GM19455 (cell line): Measurements from ENCODE around the gene GPC6.

ENCODE experiments used
- ATAC-seq: cut with Tn5 transposase; IDR thresholded peaks from one replicate; pipeline ENCODE4 v1.9.1; 2021; ENCODE audit not compliant: unreplicated experiment

Gene GPC6

GRCh38 chr13:93268327-93269028 is 41.9 kb downstream of the GPC6 start:
- no peak for ATAC-seq

GRCh38 chr13:93270769-93271742 is 44.4 kb downstream of the GPC6 start:
- ATAC-seq: no peak

GRCh38 chr13:93279982-93280381 is 53.4 kb downstream of the GPC6 start:
- ATAC-seq: no peak

- ATAC-seq: no peak
Measured at GRCh38 chr13:93280688-93281087, 54.1 kb downstream of the GPC6 start.

GRCh38 chr13:93283255-93283654 is 56.6 kb downstream of the GPC6 start:
- ATAC-seq: no peak

GRCh38 chr13:93284064-93284463 is 57.5 kb downstream of the GPC6 start:
- no peak for ATAC-seq

- no peak for ATAC-seq
Measured at GRCh38 chr13:93286047-93286446, 59.4 kb downstream of the GPC6 start.

GRCh38 chr13:93289053-93289452 is 62.4 kb downstream of the GPC6 start:
- ATAC-seq: no peak

- ATAC-seq: no peak
Measured at GRCh38 chr13:93289842-93290241, 63.2 kb downstream of the GPC6 start.

- no peak for ATAC-seq
Measured at GRCh38 chr13:93290503-93290902, 63.9 kb downstream of the GPC6 start.

- no peak for ATAC-seq
Measured at GRCh38 chr13:93292366-93292765, 65.8 kb downstream of the GPC6 start.

- no peak for ATAC-seq
Measured at GRCh38 chr13:93293710-93294109, 67.1 kb downstream of the GPC6 start.

- no peak for ATAC-seq
Measured at GRCh38 chr13:93296584-93296983, 70.0 kb downstream of the GPC6 start.

GRCh38 chr13:93298713-93299112 is 72.1 kb downstream of the GPC6 start:
- ATAC-seq: no peak

GRCh38 chr13:93304134-93304533 is 77.5 kb downstream of the GPC6 start:
- no peak for ATAC-seq

GRCh38 chr13:93304868-93305613 is 78.4 kb downstream of the GPC6 start:
- no peak for ATAC-seq

GRCh38 chr13:93305886-93306285 is 79.3 kb downstream of the GPC6 start:
- ATAC-seq: no peak

- ATAC-seq: no peak
Measured at GRCh38 chr13:93307136-93307535, 80.5 kb downstream of the GPC6 start.

GRCh38 chr13:93307651-93308050 is 81.0 kb downstream of the GPC6 start:
- no peak for ATAC-seq

GRCh38 chr13:93309886-93310523 is 83.4 kb downstream of the GPC6 start:
- ATAC-seq: no peak

GRCh38 chr13:93316841-93317240 is 90.2 kb downstream of the GPC6 start:
- ATAC-seq: no peak
